Breast epithelium (tissue), 4 donors: ENCODE results near the gene C12orf75. TPM values are rescaled to one million over a fixed set of nuclear protein-coding genes. Genes with fewer than 3 reads are reported as not detected.

Experiments
- DNase-seq, 2 donors: peaks; one replicate each; pipeline ENCODE4 v3.0.0-alpha.2; 2019; ENCODE audit warnings: low spot score in 2 of 2
- H3K27ac ChIP-seq, 2 donors: fragments of 200-600 bp; sonication (generic) in 1 of 2; one replicate each; pipeline ENCODE4 v1.5.1; 2016 to 2019; ENCODE audit warnings: mild to moderate bottlenecking in 1 of 2
- H3K27me3 ChIP-seq, 2 donors: fragments of 200-600 bp; sonication (generic) in 1 of 2; one replicate each; pipeline versions ENCODE4 v1.5.1 to v1.6.0; 2017 to 2019; ENCODE audit warnings: control low read depth in 1 of 2, mild to moderate bottlenecking in 1 of 2
- H3K36me3 ChIP-seq: fragments of 200-600 bp; one replicate; pipeline ENCODE4 v1.5.1; 2019
- H3K4me1 ChIP-seq, 2 donors: fragments of 200-600 bp; sonication (generic); one replicate each; pipeline ENCODE4 v1.5.1; 2016 to 2019; ENCODE audit warnings: control low read depth in 1 of 2
- H3K4me3 ChIP-seq, 3 donors: fragments of 200-600 bp; sonication (generic); 1 replicate in 2 of 3; 2 replicates in 1 of 3; pipeline ENCODE4 v1.5.1; 2016 to 2019; ENCODE audit warnings: mild to moderate bottlenecking in 3 of 3, moderate library complexity in 2 of 3
- H3K9me3 ChIP-seq, 2 donors: fragments of 200-600 bp; sonication (generic) in 1 of 2; one replicate each; pipeline ENCODE4 v1.5.1; 2016 to 2019; ENCODE audit warnings: control low read depth in 1 of 2
- POLR2A ChIP-seq: fragments of 450-650 bp; IDR thresholded peaks from one replicate; pipeline ENCODE4 v1.6.1; 2016; ENCODE audit warnings: antibody characterized with exemption, mild to moderate bottlenecking, moderate library complexity
- POLR2AphosphoS5 ChIP-seq, 3 donors: sonication (generic); formaldehyde crosslinking; IDR thresholded peaks; one replicate each; pipeline ENCODE4 v1.6.1; 2017; ENCODE audit warnings: antibody characterized with exemption in 3 of 3
- intact Hi-C: fragments of 100-400 bp; cut with DNase I; formaldehyde crosslinking; loops from one replicate; pipeline ENCODE4 v1.15.1; 2023; ENCODE audit warnings: low total_unique reads
- total RNA-seq, 3 donors: library from RNA; depleted of rRNA; stranded (reverse); fragments of >200 nt; gene quantifications; one replicate each; pipeline ENCODE4 v1.1.0, GENCODE V29; 2016
- TF ChIP-seq, protein P1 (sequence below), 3 donors: fragments of 450-650 bp; IDR thresholded peaks; one replicate each; pipeline ENCODE4 v1.5.1; 2016 to 2017; ENCODE audit warnings: antibody characterized with exemption in 3 of 3, mild to moderate bottlenecking in 3 of 3, moderate library complexity in 3 of 3

Gene C12orf75
- total RNA-seq, 3 donors from 2014 or later: 2.4 to 20.9 (median 20.0) TPM

DNA sequence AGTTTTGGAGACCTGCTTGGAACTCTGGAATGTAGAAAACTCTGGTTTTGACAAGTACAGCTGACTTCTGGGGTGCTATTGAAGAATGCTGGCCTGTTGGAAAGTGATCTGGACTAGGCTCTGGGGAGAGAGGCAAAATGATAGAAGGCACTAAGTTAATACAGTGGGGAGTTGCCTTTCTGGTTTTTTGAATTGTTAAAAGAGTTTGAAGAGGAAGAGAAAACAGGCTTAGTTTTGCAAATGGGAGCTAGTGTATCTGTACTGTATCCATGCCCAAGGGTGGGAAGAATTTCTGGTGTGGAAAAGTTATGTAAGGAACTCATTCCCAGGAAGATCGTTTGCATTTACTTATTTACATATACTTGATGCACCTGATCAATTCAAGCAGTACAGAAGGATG lies 43.8 kb downstream of the C12orf75 start:
- no peaks in the 10 kb centered on the region for H3K4me1 ChIP-seq
- no peak overlapping the region for H3K4me3 ChIP-seq
- H3K36me3 ChIP-seq: no peaks in the 10 kb centered on the region
- no peaks in the 10 kb centered on the region for H3K27me3 ChIP-seq
- DNase-seq: no peak
- intact Hi-C loops: no loop called here
- TF ChIP-seq POLR2A (no peak), POLR2AphosphoS5 (IDR thresholded peaks at IDR 0.05) (no peak)
- TF ChIP-seq, protein P1, sequence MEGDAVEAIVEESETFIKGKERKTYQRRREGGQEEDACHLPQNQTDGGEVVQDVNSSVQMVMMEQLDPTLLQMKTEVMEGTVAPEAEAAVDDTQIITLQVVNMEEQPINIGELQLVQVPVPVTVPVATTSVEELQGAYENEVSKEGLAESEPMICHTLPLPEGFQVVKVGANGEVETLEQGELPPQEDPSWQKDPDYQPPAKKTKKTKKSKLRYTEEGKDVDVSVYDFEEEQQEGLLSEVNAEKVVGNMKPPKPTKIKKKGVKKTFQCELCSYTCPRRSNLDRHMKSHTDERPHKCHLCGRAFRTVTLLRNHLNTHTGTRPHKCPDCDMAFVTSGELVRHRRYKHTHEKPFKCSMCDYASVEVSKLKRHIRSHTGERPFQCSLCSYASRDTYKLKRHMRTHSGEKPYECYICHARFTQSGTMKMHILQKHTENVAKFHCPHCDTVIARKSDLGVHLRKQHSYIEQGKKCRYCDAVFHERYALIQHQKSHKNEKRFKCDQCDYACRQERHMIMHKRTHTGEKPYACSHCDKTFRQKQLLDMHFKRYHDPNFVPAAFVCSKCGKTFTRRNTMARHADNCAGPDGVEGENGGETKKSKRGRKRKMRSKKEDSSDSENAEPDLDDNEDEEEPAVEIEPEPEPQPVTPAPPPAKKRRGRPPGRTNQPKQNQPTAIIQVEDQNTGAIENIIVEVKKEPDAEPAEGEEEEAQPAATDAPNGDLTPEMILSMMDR (IDR thresholded peaks at IDR 0.05): no peak
- no peaks in the 10 kb centered on the region for H3K9me3 ChIP-seq
- H3K27ac ChIP-seq: no peak overlapping the region

DNA sequence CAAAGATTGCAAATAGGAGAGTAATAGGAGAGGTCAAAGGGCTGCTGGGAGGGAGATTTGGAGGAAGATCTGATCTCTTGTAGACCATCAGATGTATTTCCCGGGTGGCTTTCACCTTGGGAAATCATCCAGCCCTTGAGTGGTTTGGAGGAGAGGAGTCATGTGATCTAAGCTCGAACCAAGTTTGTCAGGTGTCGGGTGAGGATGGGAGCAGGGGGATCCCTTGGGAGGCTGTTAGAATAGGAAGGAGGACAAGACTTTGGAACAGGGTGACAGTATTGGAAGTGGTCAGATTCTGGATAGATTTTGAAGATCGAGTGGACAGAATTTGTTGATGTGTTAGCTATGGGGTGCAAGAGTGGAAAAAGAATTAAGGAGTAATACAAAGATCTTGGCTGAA lies 46.6 kb downstream of the C12orf75 start:
- intact Hi-C loops: no loop called here
- no peaks in the 10 kb centered on the region for H3K9me3 ChIP-seq
- H3K27me3 ChIP-seq: no peaks in the 10 kb centered on the region
- no peak overlapping the region for H3K27ac ChIP-seq
- no peaks in the 10 kb centered on the region for H3K4me1 ChIP-seq
- TF ChIP-seq POLR2AphosphoS5 (IDR thresholded peaks at IDR 0.05) (no peak), POLR2A (no peak)
- TF ChIP-seq, protein P1 (IDR thresholded peaks at IDR 0.05): no peak
- no peak for DNase-seq
- H3K4me3 ChIP-seq: no peak overlapping the region
- H3K36me3 ChIP-seq: no peaks in the 10 kb centered on the region

DNA sequence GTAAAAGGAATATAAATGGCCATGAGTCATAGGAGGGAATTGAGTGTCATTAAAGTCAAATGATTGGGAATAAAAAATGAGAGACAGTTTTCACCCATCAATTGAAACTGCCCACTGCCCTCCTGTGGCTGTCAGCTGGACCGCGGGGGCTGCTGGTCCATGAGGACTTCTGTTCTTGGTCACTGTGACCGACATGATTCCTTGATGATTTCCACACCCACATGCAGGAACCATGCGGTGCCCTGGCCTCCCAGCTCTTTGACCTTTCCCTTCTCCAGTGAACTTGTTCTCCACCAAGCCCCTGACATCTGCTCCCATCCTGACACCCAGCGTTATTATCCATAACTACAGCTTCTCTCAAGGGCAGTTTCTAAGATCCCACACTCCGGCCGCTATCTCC lies 48.4 kb downstream of the C12orf75 start:
- no peak overlapping the region for H3K27ac ChIP-seq
- no peaks in the 10 kb centered on the region for H3K27me3 ChIP-seq
- no peaks in the 10 kb centered on the region for H3K36me3 ChIP-seq
- no peaks in the 10 kb centered on the region for H3K4me1 ChIP-seq
- TF ChIP-seq, protein P1 (IDR thresholded peaks at IDR 0.05): no peak
- TF ChIP-seq POLR2A (no peak), POLR2AphosphoS5 (IDR thresholded peaks at IDR 0.05) (no peak)
- DNase-seq: no peak
- intact Hi-C loops: no loop called here
- no peak overlapping the region for H3K4me3 ChIP-seq
- no peaks in the 10 kb centered on the region for H3K9me3 ChIP-seq

DNA sequence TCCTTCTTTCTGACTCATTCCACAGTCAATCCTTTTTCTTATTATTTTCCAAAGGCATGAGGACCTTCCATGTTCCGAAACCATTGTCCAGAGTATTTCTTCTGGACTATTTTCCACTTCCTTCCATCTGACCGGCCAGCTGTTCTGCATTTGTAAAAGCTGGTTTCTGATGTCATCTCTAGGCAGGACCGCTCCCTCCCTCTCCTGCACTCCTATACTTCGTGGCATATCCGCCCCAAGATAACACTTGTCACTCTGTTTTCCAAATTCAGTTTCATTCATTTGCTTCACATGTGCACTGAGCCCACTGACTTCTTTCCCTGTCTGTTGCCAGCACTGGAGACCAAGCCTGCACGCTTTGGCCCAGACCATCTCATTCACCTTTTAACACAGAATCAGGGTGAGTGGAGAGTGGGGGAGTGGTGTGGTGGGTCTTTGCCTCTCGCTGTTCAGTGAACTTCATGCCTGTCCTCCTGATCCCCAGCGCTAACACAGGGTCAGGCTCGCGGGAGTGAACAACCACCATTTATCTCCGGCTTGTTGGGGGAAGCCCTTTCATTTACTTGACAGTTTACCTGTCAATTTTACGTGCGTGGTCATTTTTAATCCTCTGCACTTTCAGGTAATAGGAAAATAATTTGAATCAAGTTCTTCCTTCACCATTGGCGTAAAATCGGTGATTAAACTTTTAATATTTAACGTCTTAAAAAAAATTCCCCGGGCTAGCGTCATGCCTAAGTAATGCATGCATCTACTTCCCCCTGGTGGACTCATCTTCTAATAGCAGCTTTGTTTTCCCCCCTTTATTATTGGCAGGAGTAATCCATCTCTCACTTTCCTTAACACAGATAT lies 52.5 kb downstream of the C12orf75 start:
- no peak overlapping the region for H3K27ac ChIP-seq

DNA sequence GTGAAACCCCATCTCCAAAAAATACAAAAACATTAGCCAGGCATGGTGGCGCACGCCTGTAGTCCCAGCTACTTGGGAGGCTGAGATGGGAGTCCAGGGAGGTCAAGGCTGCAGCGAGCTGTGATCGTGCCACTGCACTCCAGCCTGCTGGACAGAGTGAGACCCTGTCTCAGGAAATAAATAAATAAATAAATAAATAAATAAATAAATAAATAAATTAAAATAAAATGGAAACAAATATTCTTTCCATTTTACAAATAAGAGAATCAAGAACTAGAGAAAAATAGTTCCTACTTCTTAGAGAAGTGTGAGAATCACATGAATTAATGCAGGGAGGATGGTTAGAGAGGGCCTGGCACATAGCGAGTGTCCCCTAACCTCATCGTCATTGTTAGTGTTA lies 53.7 kb downstream of the C12orf75 start:
- no peak overlapping the region for H3K27ac ChIP-seq
- no peak overlapping the region for H3K4me3 ChIP-seq
- TF ChIP-seq POLR2A (no peak), POLR2AphosphoS5 (IDR thresholded peaks at IDR 0.05) (no peak)
- TF ChIP-seq, protein P1 (IDR thresholded peaks at IDR 0.05): no peak
- no peaks in the 10 kb centered on the region for H3K36me3 ChIP-seq
- no peaks in the 10 kb centered on the region for H3K9me3 ChIP-seq
- no peaks in the 10 kb centered on the region for H3K4me1 ChIP-seq
- DNase-seq: no peak
- no peaks in the 10 kb centered on the region for H3K27me3 ChIP-seq
- intact Hi-C loops: loop anchor here (10.0 kb wide), 1 partner anchor 999 kb away; no protein-coding TSS in a partner anchor

More for the DNA sequence above, 52.5 kb downstream of the C12orf75 start:
- H3K9me3 ChIP-seq: no peaks in the 10 kb centered on the region
- intact Hi-C loops: loop anchor here (10.0 kb wide), 1 partner anchor 998 kb away; no protein-coding TSS in a partner anchor
- no peak for DNase-seq
- H3K36me3 ChIP-seq: no peaks in the 10 kb centered on the region
- TF ChIP-seq POLR2A: no peak
- TF ChIP-seq, protein P1 (IDR thresholded peaks at IDR 0.05): peak; percentile 56 to 91 (median 89)
- H3K27me3 ChIP-seq: no peaks in the 10 kb centered on the region
- H3K4me3 ChIP-seq: peak overlapping the region; percentile 7 to 46 (median 16)
- H3K4me1 ChIP-seq: no peaks in the 10 kb centered on the region
